ENCODE measurements around the gene FRMD6.

DNA sequence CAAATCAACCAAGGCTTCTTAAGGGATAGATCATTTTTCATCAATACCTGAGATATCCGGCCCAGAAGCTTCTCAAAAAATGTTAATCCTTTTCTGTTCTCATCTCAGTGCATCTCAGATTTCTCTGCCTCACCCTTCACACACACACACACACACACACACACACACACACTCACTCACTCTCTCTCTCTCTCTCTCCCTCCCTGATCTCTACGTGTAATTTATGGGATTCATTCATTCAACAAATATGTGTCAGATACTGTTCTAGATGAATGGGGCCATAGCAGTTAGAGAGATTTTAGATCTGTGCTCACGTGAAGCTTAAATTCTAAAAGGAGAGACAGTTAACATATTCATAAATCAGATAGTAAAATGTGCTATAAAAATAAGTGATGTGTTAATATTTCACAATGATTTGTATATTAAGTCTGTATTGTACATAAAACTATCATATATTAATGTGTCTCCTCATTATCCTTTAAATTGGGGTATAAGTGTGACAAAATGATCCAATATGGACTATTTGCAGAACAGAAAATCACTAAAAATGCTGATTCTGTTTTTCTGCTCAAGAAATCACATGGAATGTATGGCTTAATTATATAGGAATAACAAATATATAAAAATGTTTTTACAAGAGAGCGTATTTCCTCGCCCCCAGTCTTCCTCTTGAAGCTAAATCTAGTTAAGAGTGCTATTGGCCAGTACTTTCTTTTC lies 7.3 kb upstream of the FRMD6 start:
- TF ChIP-seq CTCF (IDR thresholded peaks at IDR 0.05) (no peak), POLR2A (IDR thresholded peaks at IDR 0.05) (no peak)

Measured in thyroid gland (tissue), 4 donors.